Measurements from ENCODE around the gene CIAO1. TPM values are rescaled to one million over a fixed set of nuclear protein-coding genes. Genes with fewer than 3 reads are reported as not detected.
A peak's percentile ranks its signal among the peaks of the same experiment; 100 is the strongest.

The CIAO1 gene
- total RNA-seq, 1 donor from 2014 or later = 58.6 TPM

GRCh38 chr2:96265349-96265839, 631 bp upstream of the CIAO1 start:
- TF ChIP-seq CTCF (IDR thresholded peaks at IDR 0.05; ENCODE audit: insufficient read depth, low read depth, low read length) = no peak
- TF ChIP-seq EZH2 (IDR thresholded peaks at IDR 0.05; ENCODE audit: insufficient read depth, low read length) = no peak

GRCh38 chr2:96267159-96267971, 1.3 kb downstream of the CIAO1 start:
- TF ChIP-seq CTCF (IDR thresholded peaks at IDR 0.05; ENCODE audit: insufficient read depth, low read depth, low read length) (peak; percentile 34), EZH2 (IDR thresholded peaks at IDR 0.05; ENCODE audit: insufficient read depth, low read length) (no peak)
- no peaks in the 10 kb centered on the region for H3K27me3 ChIP-seq (ENCODE audit: insufficient read depth, low read length)
- peak overlapping the region; percentile 87 for H3K9ac ChIP-seq (ENCODE audit: low read length)
- peak overlapping the region; percentile 87 for H3K4me3 ChIP-seq (ENCODE audit: insufficient read depth, low read depth, low read length)
- H3K4me1 Mint-ChIP-seq (ENCODE audit: low read depth, unreplicated experiment) = peaks cover 15% of the 10 kb centered on the region
- H2AFZ ChIP-seq (ENCODE audit: low read depth, low read length) = no peak overlapping the region
- peaks cover 40% of the 10 kb centered on the region for H4K20me1 ChIP-seq (ENCODE audit: insufficient read depth, low read length)
- peaks cover 6% of the 10 kb centered on the region for H3K36me3 Mint-ChIP-seq (ENCODE audit: low read depth, unreplicated experiment)
- DNase-seq (ENCODE audit: low read depth) = no peak
- peaks cover 26% of the 10 kb centered on the region for H3K4me1 ChIP-seq (ENCODE audit: insufficient read depth, low read length)
- FAIRE-seq = no peak
- peaks cover 20% of the 10 kb centered on the region for H3K36me3 ChIP-seq (ENCODE audit: insufficient read depth, low read length)
- H3K9me3 ChIP-seq (ENCODE audit: insufficient read depth, low read depth, low read length) = no peaks in the 10 kb centered on the region
- no peaks in the 10 kb centered on the region for H3K9me3 Mint-ChIP-seq (ENCODE audit: unreplicated experiment)
- no peaks in the 10 kb centered on the region for H3K27me3 Mint-ChIP-seq (ENCODE audit: low read depth, unreplicated experiment)
- H3K4me2 ChIP-seq (ENCODE audit: low read length) = peak overlapping the region; percentile 93
- H3K27ac ChIP-seq (ENCODE audit: low read depth, low read length) = no peak overlapping the region
- peaks cover 56% of the 10 kb centered on the region for H3K79me2 ChIP-seq (ENCODE audit: insufficient read depth, low read length)
- H3K4me3 Mint-ChIP-seq (ENCODE audit: unreplicated experiment) = peak overlapping the region; percentile 96
- H3K27ac Mint-ChIP-seq (ENCODE audit: unreplicated experiment) = peak overlapping the region; percentile 69

More at GRCh38 chr2:96265349-96265839, 631 bp upstream of the CIAO1 start:
- DNase-seq (ENCODE audit: low read depth) (no peak), FAIRE-seq (no peak)
- Mint-ChIP-seq H3K4me3 (ENCODE audit: unreplicated experiment) (peak overlapping the region; percentile 96), H3K36me3 (ENCODE audit: low read depth, unreplicated experiment) (peaks cover 6% of the 10 kb centered on the region), H3K27me3 (ENCODE audit: low read depth, unreplicated experiment) (no peaks in the 10 kb centered on the region), H3K27ac (ENCODE audit: unreplicated experiment) (no peak overlapping the region), H3K4me1 (ENCODE audit: low read depth, unreplicated experiment) (peaks cover 22% of the 10 kb centered on the region), H3K9me3 (ENCODE audit: unreplicated experiment) (no peaks in the 10 kb centered on the region)
- Histone ChIP-seq H3K79me2 (ENCODE audit: insufficient read depth, low read length) (peaks cover 73% of the 10 kb centered on the region), H3K4me2 (ENCODE audit: low read length) (peak overlapping the region; percentile 99), H3K27me3 (ENCODE audit: insufficient read depth, low read length) (no peaks in the 10 kb centered on the region), H2AFZ (ENCODE audit: low read depth, low read length) (peak overlapping the region; percentile 95), H3K4me3 (ENCODE audit: insufficient read depth, low read depth, low read length) (peak overlapping the region; percentile 87), H3K4me1 (ENCODE audit: insufficient read depth, low read length) (peaks cover 36% of the 10 kb centered on the region), H3K36me3 (ENCODE audit: insufficient read depth, low read length) (peaks cover 17% of the 10 kb centered on the region), H4K20me1 (ENCODE audit: insufficient read depth, low read length) (peaks cover 56% of the 10 kb centered on the region), H3K9me3 (ENCODE audit: insufficient read depth, low read depth, low read length) (no peaks in the 10 kb centered on the region), H3K27ac (ENCODE audit: low read depth, low read length) (peak overlapping the region; percentile 81), H3K9ac (ENCODE audit: low read length) (peak overlapping the region; percentile 87)

GRCh38 chr2:96271995-96272394, 6.0 kb downstream of the CIAO1 start:
- H3K9ac ChIP-seq (ENCODE audit: low read length) = no peak overlapping the region
- no peaks in the 10 kb centered on the region for H3K9me3 ChIP-seq (ENCODE audit: insufficient read depth, low read depth, low read length)
- FAIRE-seq (no peak), DNase-seq (ENCODE audit: low read depth) (no peak)
- H3K36me3 Mint-ChIP-seq (ENCODE audit: low read depth, unreplicated experiment) = peaks cover 7% of the 10 kb centered on the region
- H3K9me3 Mint-ChIP-seq (ENCODE audit: unreplicated experiment) = no peaks in the 10 kb centered on the region
- TF ChIP-seq EZH2 (IDR thresholded peaks at IDR 0.05; ENCODE audit: insufficient read depth, low read length) = no peak
- TF ChIP-seq CTCF (IDR thresholded peaks at IDR 0.05; ENCODE audit: insufficient read depth, low read depth, low read length) = no peak
- no peak overlapping the region for H3K4me3 Mint-ChIP-seq (ENCODE audit: unreplicated experiment)
- peaks cover 15% of the 10 kb centered on the region for H3K79me2 ChIP-seq (ENCODE audit: insufficient read depth, low read length)
- peaks cover 42% of the 10 kb centered on the region for H3K36me3 ChIP-seq (ENCODE audit: insufficient read depth, low read length)
- peaks cover 17% of the 10 kb centered on the region for H4K20me1 ChIP-seq (ENCODE audit: insufficient read depth, low read length)
- no peak overlapping the region for H3K4me3 ChIP-seq (ENCODE audit: insufficient read depth, low read depth, low read length)
- H3K4me2 ChIP-seq (ENCODE audit: low read length) = no peak overlapping the region
- no peak overlapping the region for H2AFZ ChIP-seq (ENCODE audit: low read depth, low read length)
- no peak overlapping the region for H3K27ac ChIP-seq (ENCODE audit: low read depth, low read length)
- peaks cover 13% of the 10 kb centered on the region for H3K4me1 Mint-ChIP-seq (ENCODE audit: low read depth, unreplicated experiment)
- peaks cover 9% of the 10 kb centered on the region for H3K4me1 ChIP-seq (ENCODE audit: insufficient read depth, low read length)
- no peaks in the 10 kb centered on the region for H3K27me3 ChIP-seq (ENCODE audit: insufficient read depth, low read length)
- H3K27me3 Mint-ChIP-seq (ENCODE audit: low read depth, unreplicated experiment) = no peaks in the 10 kb centered on the region
- H3K27ac Mint-ChIP-seq (ENCODE audit: unreplicated experiment) = peak overlapping the region; percentile 34

Measured in astrocyte (in vitro differentiated cells and primary cell).